HS-5 (cell line): Measurements from ENCODE around the gene KAZN.
A peak's percentile ranks its signal among the peaks of the same experiment; 100 is the strongest.

Experiments used
- DNase-seq: peaks from one replicate; pipeline ENCODE4 v3.0.0-alpha.2; 2012; ENCODE audit warnings: low read depth

KAZN gene

DNA sequence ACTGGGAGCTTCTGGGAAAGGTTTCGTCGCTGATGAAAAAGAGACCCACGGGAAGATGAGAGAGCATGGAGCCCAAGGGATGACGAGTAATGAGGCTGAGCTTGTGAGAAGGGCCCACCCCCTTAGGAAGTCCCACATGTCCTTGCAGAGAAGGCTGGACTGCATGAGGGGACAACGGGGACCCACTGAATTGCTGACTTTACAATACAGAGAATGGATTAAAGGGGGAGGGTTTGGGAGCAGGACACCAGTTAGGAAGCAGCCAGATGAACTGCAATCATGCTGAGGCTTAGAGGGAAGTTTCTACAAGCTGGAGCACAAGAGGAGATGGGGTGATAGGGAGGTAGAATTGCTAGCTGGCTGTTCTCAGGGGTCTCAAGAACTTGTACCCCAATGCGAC, 549.5 kb downstream of the KAZN start:
- DNase-seq: no peak

- no peak for DNase-seq
These were observed 550.0 kb downstream of the KAZN start for GRCh38 chr1:15148475-15148874.

DNA sequence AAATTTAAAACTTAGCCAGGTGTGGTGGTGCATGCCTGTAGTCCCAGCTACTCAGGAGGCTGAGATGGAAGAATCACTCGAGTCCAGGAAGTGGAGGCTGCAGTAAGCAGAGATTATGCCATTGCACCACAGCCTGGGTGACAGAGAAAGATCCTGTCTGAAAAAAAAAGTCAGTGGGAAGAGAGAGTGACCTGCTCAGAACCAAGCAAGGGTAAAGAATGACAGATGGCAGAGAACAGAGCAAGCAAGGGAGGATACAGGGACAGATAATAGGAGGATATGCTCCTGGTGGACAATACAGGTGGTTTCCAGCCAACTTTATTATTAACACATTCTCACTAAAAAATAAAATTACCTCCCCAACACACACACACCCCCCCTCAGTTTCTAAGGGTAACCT, 550.5 kb downstream of the KAZN start:
- DNase-seq: no peak

GRCh38 chr1:15150376-15150775, 551.9 kb downstream of the KAZN start:
- no peak for DNase-seq

DNA sequence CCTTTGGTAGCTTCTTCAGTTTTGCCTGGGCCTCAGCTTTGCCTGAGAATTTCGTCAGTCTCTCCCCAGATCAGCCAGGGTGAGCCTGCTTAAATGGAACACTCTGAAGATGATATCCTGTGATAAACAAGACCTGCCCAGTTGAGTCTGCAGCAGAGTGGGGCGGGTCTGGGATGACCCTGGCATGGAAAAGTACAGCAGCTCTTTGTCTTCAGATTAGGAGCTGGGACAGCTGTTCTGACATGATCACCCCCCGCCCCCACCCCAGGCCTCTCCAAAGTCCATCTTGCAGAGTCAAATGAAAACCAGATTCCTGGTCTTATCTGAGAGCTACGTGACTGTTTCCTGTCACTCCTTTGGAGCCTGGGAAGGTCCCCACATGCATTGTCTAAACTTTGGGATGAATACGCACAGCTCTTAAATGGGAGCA, 552.9 kb downstream of the KAZN start:
- DNase-seq: no peak

DNA sequence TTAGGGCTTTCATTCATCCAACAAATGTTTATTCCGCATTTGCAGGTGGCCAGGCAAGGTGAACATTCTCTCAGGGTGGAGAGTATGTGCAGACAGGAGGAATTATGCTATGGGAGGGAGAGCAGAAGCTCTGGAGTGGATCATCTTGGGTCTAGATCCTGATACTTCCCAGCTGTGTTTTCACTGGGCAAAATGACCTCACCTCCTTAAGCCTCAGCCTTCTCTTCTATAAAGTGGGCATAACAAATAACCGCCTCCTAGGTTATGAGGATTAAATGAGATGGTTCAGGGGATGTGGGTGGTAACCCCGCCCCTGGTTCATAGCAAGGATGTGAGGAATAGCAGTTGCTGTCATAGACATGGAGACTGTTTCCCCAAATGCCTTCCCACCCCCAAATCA, 553.4 kb downstream of the KAZN start:
- DNase-seq: no peak

GRCh38 chr1:15152318-15153183, 554.1 kb downstream of the KAZN start:
- DNase-seq: peak; percentile 67

DNA sequence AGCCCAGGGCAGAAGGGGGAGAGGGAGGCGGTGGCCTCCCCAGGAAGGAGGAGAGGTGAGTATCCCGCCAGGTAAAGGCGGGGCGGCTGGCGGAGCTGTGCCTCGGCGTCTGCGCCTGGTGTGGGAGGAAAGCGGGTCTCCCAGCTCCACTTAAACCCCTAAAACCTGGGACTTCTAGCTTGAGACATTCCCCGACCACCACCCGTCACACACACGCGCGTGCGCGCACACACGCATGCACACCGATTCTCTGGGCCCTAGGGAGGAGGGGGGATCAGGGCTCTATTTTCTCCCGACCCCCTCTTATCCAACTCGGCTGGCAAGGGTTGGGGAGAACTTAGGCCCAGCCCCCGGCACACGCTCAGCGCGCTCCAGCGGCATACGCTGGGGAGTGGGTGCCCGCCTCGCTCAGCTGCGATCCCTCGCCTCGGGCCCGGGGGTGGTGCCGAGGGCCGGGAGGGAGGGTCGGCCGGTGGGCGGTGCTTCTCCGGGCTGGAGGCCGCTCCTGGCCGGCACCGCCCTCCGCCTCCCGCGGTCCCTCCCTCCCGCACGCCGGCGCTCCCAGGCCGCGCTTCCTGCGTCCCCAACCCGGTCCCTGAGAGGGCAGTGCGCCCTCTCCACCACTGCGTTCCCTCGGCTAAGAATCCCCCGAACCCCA, 554.8 kb downstream of the KAZN start, which contains the start of gene TMEM51:
TMEM51 (plus strand) TSS at position 564 of the 658 bp plus-strand sequence. CDS start 61,341 bp downstream, outside the sequence.
- DNase-seq: no peak

GRCh38 chr1:15153842-15154479, 555.5 kb downstream of the KAZN start:
- no peak for DNase-seq

DNA sequence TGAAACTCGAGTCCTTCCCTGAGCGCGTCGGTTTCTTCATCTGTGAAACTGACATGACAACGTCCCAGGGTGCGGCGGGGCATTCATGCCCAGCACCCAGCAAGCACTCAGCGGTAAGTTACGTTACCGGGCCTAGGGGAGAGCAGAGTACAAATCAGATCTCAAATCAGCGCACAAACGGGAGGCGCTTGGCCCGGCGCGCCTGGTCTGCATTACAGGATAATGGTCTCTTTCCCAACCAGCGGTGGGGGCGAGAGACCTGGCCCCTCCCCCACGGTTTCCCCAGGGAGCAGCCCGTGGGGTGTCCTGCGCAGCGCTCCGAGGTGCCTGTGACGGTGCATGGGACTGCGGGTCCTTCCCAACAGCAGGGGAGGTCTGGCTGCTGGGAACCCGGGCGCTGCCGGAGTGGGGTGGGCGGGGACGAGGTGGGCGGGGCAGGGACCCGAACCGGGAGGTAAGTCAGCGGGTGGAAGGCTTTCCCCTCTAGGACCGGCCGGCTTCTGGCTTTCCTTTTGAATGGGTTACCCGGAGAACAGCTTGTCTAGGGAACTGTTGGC, 556.1 kb downstream of the KAZN start:
- DNase-seq: no peak

DNA sequence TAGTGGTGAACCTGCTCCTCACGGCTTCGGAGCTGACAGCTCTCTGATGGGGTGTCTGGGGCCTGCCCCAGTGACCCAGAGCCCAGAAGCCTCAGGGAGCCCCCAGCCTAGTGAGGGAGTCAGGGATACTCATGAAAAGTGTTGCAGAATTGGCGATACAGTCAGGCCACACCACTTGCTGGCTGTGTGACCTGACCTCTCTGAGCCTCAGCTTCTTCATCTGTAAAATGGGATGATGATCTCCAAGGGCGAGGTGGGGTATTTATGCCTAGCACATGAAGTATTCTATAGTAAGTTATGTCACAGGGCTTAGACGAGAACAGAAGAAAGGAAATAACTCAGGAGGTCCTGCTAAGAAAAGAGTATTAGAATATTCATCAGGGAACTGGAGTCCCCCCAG, 556.7 kb downstream of the KAZN start:
- DNase-seq: no peak

DNA sequence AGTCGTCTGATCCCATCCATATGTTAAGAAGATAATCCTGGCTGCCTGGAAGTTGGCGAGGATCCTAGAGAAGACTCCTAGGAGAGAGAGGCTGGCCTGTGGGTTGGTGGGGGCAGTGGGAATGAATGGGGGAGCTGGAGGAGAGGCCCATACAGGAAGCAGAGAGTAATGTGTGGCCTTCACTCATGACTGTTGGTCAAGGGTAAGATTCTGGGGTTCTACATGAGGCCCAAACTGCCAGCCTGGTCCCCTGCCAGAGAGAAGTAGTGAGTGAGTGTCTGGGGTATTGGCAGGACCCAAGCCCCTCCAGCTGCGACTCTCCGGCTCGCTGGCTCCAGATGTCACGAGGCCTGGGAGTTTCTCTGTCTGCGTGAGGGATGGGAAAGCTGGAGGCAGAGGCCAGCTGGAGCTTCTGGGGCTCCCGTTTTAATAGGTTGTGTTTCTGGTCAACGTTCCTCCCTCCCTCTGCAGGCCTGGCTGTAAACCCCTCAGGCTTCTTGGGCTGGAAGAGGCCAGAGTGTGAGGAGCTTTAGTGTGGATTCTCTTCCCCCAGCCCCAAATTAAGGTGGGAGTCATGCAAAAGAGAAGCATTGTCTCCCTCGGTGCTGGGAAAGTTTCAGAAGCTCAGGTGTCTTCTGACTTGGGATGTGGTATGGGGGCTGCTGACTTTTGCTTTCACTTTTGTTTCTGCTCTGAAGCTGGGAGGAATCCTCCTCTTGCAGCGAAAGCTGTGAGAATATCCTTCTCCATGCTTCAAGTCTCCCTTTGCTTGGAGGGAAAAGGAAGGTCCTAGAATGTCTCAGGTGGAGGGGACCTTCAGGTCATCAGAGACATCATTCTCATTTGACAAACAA, 557.6 kb downstream of the KAZN start:
- DNase-seq: no peak

DNA sequence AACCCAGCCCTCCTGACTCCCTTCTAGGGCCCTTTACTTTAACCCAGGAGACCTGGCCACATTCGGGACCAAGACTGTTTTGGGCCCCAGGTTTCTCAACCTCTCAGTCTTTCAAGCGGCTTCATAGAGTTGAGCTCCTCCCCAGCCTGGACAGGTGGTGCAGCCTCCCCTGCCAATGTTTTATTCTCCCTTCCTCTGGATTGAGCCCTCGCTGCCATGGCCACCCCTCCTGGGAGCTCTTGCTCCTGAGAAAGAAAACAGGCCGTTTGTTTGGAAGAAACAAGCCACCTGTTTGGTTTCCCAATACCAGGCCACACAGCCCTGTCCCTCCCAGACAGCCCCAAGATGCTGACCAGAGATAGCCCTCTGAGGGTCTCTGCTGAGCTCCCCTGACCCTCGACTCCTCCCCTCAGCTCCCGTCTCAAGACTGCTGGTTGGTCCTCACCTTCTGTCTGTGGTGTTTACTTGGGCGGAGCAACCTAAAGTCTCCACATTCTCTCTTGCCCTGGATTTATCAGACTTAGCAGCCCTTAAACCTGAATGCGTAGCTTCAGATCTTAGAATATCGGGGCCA, 558.4 kb downstream of the KAZN start:
- DNase-seq: no peak

GRCh38 chr1:15157524-15158399, 559.3 kb downstream of the KAZN start:
- no peak for DNase-seq

- DNase-seq: peak; percentile 56
These were observed 560.2 kb downstream of the KAZN start for GRCh38 chr1:15158506-15159165.

DNA sequence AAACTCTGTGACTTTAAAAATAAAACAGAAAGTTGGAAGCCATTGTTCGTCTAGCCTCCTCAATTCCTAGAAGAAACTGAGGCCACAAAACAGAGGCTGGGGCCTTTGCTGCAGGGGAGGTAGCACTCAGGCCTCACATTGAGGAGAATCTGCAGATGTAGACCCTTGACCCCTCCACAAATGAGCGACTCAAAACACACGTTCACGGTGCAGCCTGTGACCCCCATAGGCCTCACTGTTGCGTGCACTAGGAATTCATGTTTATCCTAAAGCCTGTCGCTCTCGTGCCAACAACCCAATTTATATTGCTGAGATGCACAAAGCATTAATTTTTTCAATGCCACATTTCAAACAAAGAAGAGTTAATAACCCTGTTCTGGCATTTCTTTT, 560.7 kb downstream of the KAZN start:
- no peak for DNase-seq

DNA sequence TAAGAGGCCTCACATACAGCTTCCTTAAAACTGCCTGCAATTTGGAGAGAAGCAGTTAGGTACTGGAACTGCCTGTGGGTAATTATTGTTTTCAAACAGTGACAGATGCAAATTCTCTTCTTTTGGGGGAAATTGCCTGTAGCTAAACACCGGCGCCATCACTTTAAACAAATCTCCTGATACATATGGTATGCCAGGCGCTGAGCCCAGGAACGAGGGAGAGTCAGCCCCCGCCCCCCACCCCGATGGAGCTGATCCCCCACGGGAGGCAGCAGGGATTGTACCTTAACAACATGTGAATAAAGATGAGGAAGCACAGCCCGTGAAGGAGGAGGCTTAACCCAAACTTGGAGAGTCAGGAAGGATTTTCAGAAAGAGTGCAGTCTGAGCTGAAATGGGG, 562.1 kb downstream of the KAZN start:
- no peak for DNase-seq

DNA sequence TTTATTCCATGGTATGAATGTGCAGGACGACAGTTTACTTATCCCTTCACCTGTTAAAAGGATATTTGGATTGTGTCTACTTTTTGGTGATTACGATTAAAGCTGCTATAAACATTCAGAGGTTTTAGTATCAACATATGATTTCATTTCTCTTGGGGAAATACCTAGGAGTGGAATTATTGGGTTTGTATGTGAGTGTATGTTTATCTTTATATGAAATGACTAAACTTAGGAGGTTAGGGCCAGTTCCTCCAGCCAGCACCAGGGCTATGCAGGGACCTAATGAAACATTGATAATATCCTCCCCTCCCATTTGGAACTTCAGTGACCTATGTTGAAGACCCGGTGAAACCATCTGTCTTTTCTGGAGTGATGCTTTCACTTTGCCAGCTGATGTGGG, 568.9 kb downstream of the KAZN start:
- no peak for DNase-seq
